SIG-M5 (cell line): ENCODE measurements around the gene ELAC1.
"Not testable (repeated sequence)": the region's sequence is repeated elsewhere in the genome, so short reads cannot be mapped to it uniquely, and the experiment has no call there.

Experiments
- DNase-seq: peaks from one replicate; lab custom pipeline; 2025; lab: John Stamatoyannopoulos, UW

ELAC1 gene

GRCh38 chr18:50967714-50968661 lies at the start of gene ELAC1:
ELAC1 (plus strand) TSS chr18:50968040; CDS start chr18:50974405, 6,365 bp downstream.
- no peak for DNase-seq

- no peak for DNase-seq
Measured at GRCh38 chr18:50918153-50918552, 49.7 kb upstream of the ELAC1 start.

GRCh38 chr18:50924372-50924771 lies 43.5 kb upstream of the ELAC1 start:
- DNase-seq = no peak

- no peak for DNase-seq
Measured at GRCh38 chr18:50926521-50926920, 41.3 kb upstream of the ELAC1 start.

GRCh38 chr18:50928551-50928950 lies 39.3 kb upstream of the ELAC1 start:
- no peak for DNase-seq

GRCh38 chr18:50933684-50934083 lies 34.2 kb upstream of the ELAC1 start:
- DNase-seq = no peak

- DNase-seq = no peak
Measured at GRCh38 chr18:50934545-50935211, 33.2 kb upstream of the ELAC1 start.

- no peak for DNase-seq
Measured at GRCh38 chr18:50935493-50936191, 32.2 kb upstream of the ELAC1 start.

- DNase-seq = no peak
Measured at GRCh38 chr18:50937183-50937582, 30.7 kb upstream of the ELAC1 start.

GRCh38 chr18:50938912-50939311 lies 28.9 kb upstream of the ELAC1 start:
- no peak for DNase-seq

GRCh38 chr18:50944245-50944932 lies 23.5 kb upstream of the ELAC1 start:
- DNase-seq = no peak

- DNase-seq = not testable (repeated sequence)
Measured at GRCh38 chr18:50945918-50946317, 21.9 kb upstream of the ELAC1 start.

GRCh38 chr18:50947899-50948298 lies 19.9 kb upstream of the ELAC1 start:
- no peak for DNase-seq

- no peak for DNase-seq
Measured at GRCh38 chr18:50949185-50949584, 18.7 kb upstream of the ELAC1 start.

GRCh38 chr18:50950626-50951025 lies 17.2 kb upstream of the ELAC1 start:
- DNase-seq = no peak

GRCh38 chr18:50953822-50954221 lies 14.0 kb upstream of the ELAC1 start:
- DNase-seq = no peak

- DNase-seq = no peak
Measured at GRCh38 chr18:50955253-50955652, 12.6 kb upstream of the ELAC1 start.

GRCh38 chr18:50956116-50956515 lies 11.7 kb upstream of the ELAC1 start:
- DNase-seq = no peak

GRCh38 chr18:50961974-50962373 lies 5.9 kb upstream of the ELAC1 start:
- no peak for DNase-seq

- no peak for DNase-seq
Measured at GRCh38 chr18:50969448-50969847, 1.6 kb downstream of the ELAC1 start.

GRCh38 chr18:50970006-50970405 lies 2.2 kb downstream of the ELAC1 start:
- no peak for DNase-seq

GRCh38 chr18:50972404-50972803 lies 4.6 kb downstream of the ELAC1 start:
- not testable (repeated sequence) for DNase-seq
